ENCODE measurements around the gene TNFRSF1A.
"Not testable (repeated sequence)": the region's sequence is repeated elsewhere in the genome, so short reads cannot be mapped to it uniquely, and the experiment has no call there.

DNA sequence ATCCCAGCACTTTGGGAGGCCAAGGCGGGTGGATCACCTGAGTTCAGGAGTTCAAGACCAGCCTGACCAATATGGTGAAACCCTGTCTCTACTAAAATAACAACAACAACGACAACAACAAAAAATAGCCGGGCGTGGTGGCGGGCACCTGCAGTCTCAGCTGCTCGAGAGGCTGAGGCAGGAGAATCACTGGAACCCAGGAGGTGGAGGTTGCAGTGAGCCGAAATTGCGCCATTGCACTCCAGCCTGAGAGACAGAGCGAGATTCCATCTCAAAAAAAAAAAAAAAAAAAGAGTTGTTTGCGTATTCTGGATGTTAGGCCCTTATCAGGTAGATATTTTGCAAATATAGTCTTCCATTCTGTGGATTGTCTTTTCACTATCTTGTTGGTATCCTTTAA lies 52.8 kb downstream of the TNFRSF1A start:
- TF ChIP-seq CTCF (IDR thresholded peaks at IDR 0.05); TCF7L2 (IDR thresholded peaks at IDR 0.05; ENCODE audit: low read depth, low read length); POLR2AphosphoS5 (IDR thresholded peaks at IDR 0.05; ENCODE audit: low read depth, low read length): not testable (repeated sequence)
